NB4 (cell line): ENCODE data around the gene ABHD17C.

ENCODE experiments used
- POLR2A ChIP-seq: IDR thresholded peaks from 2 replicates; pipeline ENCODE4 v1.6.1; 2011; ENCODE audit warnings: mild to moderate bottlenecking; ENCODE audit not compliant: insufficient read length; ENCODE audit errors: extremely low read depth
- TF ChIP-seq, protein P1 (sequence below): IDR thresholded peaks from 2 replicates; pipeline ENCODE4 v1.6.1; 2011; ENCODE audit warnings: low read depth, low read length
- TF ChIP-seq, protein P2 (sequence below): IDR thresholded peaks from one replicate; pipeline ENCODE4 v1.5.1; 2012; ENCODE audit warnings: low read depth, low read length

DNA sequence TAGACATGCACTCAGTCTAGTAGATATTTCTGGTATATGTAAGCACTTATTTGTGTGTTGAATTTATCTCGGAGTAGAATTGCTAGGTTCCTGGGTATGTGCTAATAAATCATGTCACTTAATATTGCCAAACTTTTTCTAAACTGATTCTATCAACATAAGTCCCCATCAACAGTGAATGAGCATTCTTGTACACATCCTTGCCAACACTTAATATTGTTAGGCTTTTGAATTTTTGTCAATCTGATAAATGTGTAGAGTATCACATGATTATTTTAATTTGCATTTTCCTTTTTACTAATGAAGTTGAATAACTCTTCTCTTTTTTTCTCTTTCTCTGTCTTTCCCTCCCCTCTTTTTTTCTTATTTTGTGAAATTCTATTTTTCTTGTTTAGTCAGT lies 50.8 kb downstream of the ABHD17C start:
- TF ChIP-seq POLR2A = no peak
- TF ChIP-seq, protein P1, sequence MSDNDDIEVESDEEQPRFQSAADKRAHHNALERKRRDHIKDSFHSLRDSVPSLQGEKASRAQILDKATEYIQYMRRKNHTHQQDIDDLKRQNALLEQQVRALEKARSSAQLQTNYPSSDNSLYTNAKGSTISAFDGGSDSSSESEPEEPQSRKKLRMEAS = no peak
- TF ChIP-seq, protein P2, sequence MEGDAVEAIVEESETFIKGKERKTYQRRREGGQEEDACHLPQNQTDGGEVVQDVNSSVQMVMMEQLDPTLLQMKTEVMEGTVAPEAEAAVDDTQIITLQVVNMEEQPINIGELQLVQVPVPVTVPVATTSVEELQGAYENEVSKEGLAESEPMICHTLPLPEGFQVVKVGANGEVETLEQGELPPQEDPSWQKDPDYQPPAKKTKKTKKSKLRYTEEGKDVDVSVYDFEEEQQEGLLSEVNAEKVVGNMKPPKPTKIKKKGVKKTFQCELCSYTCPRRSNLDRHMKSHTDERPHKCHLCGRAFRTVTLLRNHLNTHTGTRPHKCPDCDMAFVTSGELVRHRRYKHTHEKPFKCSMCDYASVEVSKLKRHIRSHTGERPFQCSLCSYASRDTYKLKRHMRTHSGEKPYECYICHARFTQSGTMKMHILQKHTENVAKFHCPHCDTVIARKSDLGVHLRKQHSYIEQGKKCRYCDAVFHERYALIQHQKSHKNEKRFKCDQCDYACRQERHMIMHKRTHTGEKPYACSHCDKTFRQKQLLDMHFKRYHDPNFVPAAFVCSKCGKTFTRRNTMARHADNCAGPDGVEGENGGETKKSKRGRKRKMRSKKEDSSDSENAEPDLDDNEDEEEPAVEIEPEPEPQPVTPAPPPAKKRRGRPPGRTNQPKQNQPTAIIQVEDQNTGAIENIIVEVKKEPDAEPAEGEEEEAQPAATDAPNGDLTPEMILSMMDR = no peak
